Measurements from ENCODE around the gene MTNR1B. TPM values are rescaled to one million over a fixed set of nuclear protein-coding genes. Genes with fewer than 3 reads are reported as not detected.

The MTNR1B gene
- total and polyA plus RNA-seq, 2 donors (not counting 1 experiment from before 2014, with no cell fraction given), result not detected

- no peak overlapping the region for H2AFZ ChIP-seq (ENCODE audit: insufficient read depth, low read depth, low read length, poor library complexity, severe bottlenecking)
- TF ChIP-seq EZH2 (IDR thresholded peaks at IDR 0.05; ENCODE audit: borderline replicate concordance, insufficient read depth, low read depth, low read length, poor library complexity, severe bottlenecking) (no peak), CTCF (IDR thresholded peaks at IDR 0.05) (no peak)
Observed at GRCh38 chr11:93016595-93016994, 47.1 kb downstream of the MTNR1B start.

GRCh38 chr11:93017821-93018690 is 48.6 kb downstream of the MTNR1B start:
- CTCF ChIA-PET, result no interaction called here
- TF ChIP-seq EZH2 (IDR thresholded peaks at IDR 0.05; ENCODE audit: borderline replicate concordance, insufficient read depth, low read depth, low read length, poor library complexity, severe bottlenecking), result no peak
- TF ChIP-seq CTCF (IDR thresholded peaks at IDR 0.05), result no peak
- no peak overlapping the region for H3K4me3 ChIP-seq (ENCODE audit: control extremely low read depth in 1 of 5, extremely low read depth in 1 of 5, insufficient read depth in 1 of 5, low read depth in 2 of 5, low read length in 4 of 5)
- 81% methylated on average over 8 of the region's 9 CpGs for WGBS (ENCODE audit: insufficient coverage)
- no peak overlapping the region for H3K4me3 Mint-ChIP-seq
- no peaks in the 10 kb centered on the region for H3K4me1 Mint-ChIP-seq
- H3K9ac ChIP-seq (ENCODE audit: low read length), result no peak overlapping the region
- H3K27ac ChIP-seq (ENCODE audit: low read length in 2 of 2), result no peak overlapping the region
- no peaks in the 10 kb centered on the region for H3K79me2 ChIP-seq (ENCODE audit: control insufficient read depth, insufficient read depth, low read length)
- H3K9me3 Mint-ChIP-seq (ENCODE audit: insufficient read depth), result no peaks in the 10 kb centered on the region
- H3K4me1 ChIP-seq (ENCODE audit: control insufficient read depth in 2 of 2, insufficient read depth in 2 of 2, low read length in 2 of 2), result no peaks in the 10 kb centered on the region
- peaks cover 0 to 8% (median 0%) of the 10 kb centered on the region in 3 donors for H3K9me3 ChIP-seq (ENCODE audit: control extremely low read depth in 1 of 3, control insufficient read depth in 2 of 3, insufficient read depth in 1 of 3, low read length in 2 of 3)
- H3K36me3 ChIP-seq (replicated peaks in 1 of 2; ENCODE audit: control extremely low read depth in 1 of 2, control insufficient read depth in 1 of 2, extremely low read depth in 1 of 2, insufficient read depth in 2 of 2, low read length in 1 of 2), result no peaks in the 10 kb centered on the region
- H3K4me2 ChIP-seq (replicated peaks; ENCODE audit: low read depth, low read length, poor library complexity, severe bottlenecking), result no peak overlapping the region
- ATAC-seq (ENCODE audit: low read depth) (no peak), DNase-seq (no peak)
- peaks cover 0 to 2% (median 0%) of the 10 kb centered on the region in 4 experiments for H3K27me3 ChIP-seq (replicated peaks in 1 of 4; ENCODE audit: control extremely low read depth in 1 of 4, control insufficient read depth in 3 of 4, insufficient read depth in 4 of 4, low read length in 3 of 4)
- H3K27me3 Mint-ChIP-seq, result peaks cover 11% of the 10 kb centered on the region
- H2AFZ ChIP-seq (ENCODE audit: insufficient read depth, low read depth, low read length, poor library complexity, severe bottlenecking), result no peak overlapping the region
- H3K27ac Mint-ChIP-seq, result no peak overlapping the region
- intact Hi-C loops (cut with micrococcal nuclease), result no loop called here
- POLR2A ChIA-PET, result no interaction called here
- no peaks in the 10 kb centered on the region for H4K20me1 ChIP-seq (ENCODE audit: control insufficient read depth, insufficient read depth, low read length, poor library complexity, severe bottlenecking)

More at GRCh38 chr11:93016595-93016994, 47.1 kb downstream of the MTNR1B start:
- ATAC-seq (ENCODE audit: low read depth) (no peak), DNase-seq (no peak)
- WGBS (ENCODE audit: insufficient coverage), result 67% methylated on average over 1 of the region's 1 CpG
- Histone ChIP-seq H3K4me1 (ENCODE audit: control insufficient read depth in 2 of 2, insufficient read depth in 2 of 2, low read length in 2 of 2) (no peaks in the 10 kb centered on the region), H3K4me3 (ENCODE audit: control extremely low read depth in 1 of 5, extremely low read depth in 1 of 5, insufficient read depth in 1 of 5, low read depth in 2 of 5, low read length in 4 of 5) (no peak overlapping the region), H3K79me2 (ENCODE audit: control insufficient read depth, insufficient read depth, low read length) (no peaks in the 10 kb centered on the region), H3K36me3 (replicated peaks in 1 of 2; ENCODE audit: control extremely low read depth in 1 of 2, control insufficient read depth in 1 of 2, extremely low read depth in 1 of 2, insufficient read depth in 2 of 2, low read length in 1 of 2) (no peaks in the 10 kb centered on the region), H3K9ac (ENCODE audit: low read length) (no peak overlapping the region), H3K4me2 (replicated peaks; ENCODE audit: low read depth, low read length, poor library complexity, severe bottlenecking) (no peak overlapping the region), H3K9me3 (ENCODE audit: control extremely low read depth in 1 of 3, control insufficient read depth in 2 of 3, insufficient read depth in 1 of 3, low read length in 2 of 3) (peaks cover 0 to 8% (median 0%) of the 10 kb centered on the region in 3 donors), H4K20me1 (ENCODE audit: control insufficient read depth, insufficient read depth, low read length, poor library complexity, severe bottlenecking) (no peaks in the 10 kb centered on the region), H3K27ac (ENCODE audit: low read length in 2 of 2) (no peak overlapping the region), H3K27me3 (replicated peaks in 1 of 4; ENCODE audit: control extremely low read depth in 1 of 4, control insufficient read depth in 3 of 4, insufficient read depth in 4 of 4, low read length in 3 of 4) (peaks cover 0 to 2% (median 0%) of the 10 kb centered on the region in 4 experiments)
- no peak overlapping the region for H3K27ac Mint-ChIP-seq
- ChIA-PET POLR2A (no interaction called here), CTCF (no interaction called here)
- H3K4me3 Mint-ChIP-seq, result no peak overlapping the region
- no peaks in the 10 kb centered on the region for H3K4me1 Mint-ChIP-seq
- H3K9me3 Mint-ChIP-seq (ENCODE audit: insufficient read depth), result no peaks in the 10 kb centered on the region
- H3K27me3 Mint-ChIP-seq, result peaks cover 11% of the 10 kb centered on the region
- intact Hi-C loops (cut with micrococcal nuclease), result no loop called here

Measured in B cell (primary cell).